ENCODE results near the gene ATAD3A. TPM values are rescaled to one million over a fixed set of nuclear protein-coding genes. Genes with fewer than 3 reads are reported as not detected.

The ATAD3A gene
- total and polyA plus RNA-seq, 2 of the 4 experiments (the other 2 are of a cell fraction) = 27.2 to 34.0 TPM

DNA sequence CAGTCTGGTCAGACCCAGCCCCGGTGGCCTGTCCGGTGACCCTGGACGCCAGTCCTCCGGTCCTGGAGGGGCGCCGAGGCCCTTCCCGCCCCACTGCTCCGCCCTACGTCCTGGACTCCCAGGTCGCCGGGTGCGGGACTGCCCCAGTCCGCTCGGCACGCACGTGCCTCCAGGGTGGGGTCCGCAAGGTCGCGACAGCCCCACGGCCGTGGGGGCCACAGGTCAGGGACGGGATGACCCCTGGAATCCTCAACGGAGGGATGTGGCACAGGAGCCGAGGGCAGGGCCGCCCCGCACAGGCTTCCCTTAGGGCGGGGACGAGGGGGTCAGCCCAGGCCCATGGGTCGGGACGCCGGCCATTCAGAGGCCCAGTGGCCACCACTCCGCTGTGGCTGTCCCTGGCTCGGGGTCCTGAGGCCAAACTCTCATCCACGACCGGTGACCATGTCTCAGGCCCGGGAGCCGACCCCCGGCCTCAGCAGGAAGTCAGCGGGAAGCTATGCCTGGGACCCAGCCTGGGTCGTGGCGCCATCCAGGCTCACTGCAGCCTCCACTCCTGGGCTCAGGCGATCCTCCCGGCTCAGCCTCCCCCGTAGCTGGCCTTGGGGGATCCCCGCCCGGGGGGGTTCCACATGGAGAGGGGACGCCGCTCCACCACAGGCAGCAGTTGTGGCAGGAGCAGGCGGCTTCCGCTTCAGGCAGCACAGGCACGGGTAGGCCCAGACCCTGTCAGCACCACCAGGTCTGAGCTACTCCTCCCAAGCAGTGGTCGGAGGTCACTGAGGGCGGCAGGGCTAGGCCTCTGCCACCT, 29.1 kb downstream of the ATAD3A start:
- H2AK9ac ChIP-seq (replicated peaks; ENCODE audit: low read depth, low read length, poor library complexity) = peak overlapping the region; percentile 97
- peaks cover 10 to 59% of the 10 kb centered on the region in 2 experiments for H3K79me1 ChIP-seq (ENCODE audit: low read depth in 1 of 2, low read length in 2 of 2)
- in situ Hi-C loops (cut with MboI; ENCODE audit: low sequenced_read_pairs) = no loop called here
- peaks cover 34% of the 10 kb centered on the region for H3K36me3 ChIP-seq (ENCODE audit: control insufficient read depth, insufficient read depth, low read length)
- H3K18ac ChIP-seq (ENCODE audit: low read depth, low read length) = no peak overlapping the region; the same call in 1 of the 2 replicates
- peak overlapping the region; percentile 90 for H2AK5ac ChIP-seq (ENCODE audit: low read depth, low read length)
- H3K27ac ChIP-seq (ENCODE audit: insufficient read depth, low read length) = peak overlapping the region; percentile 59
- peak overlapping the region; percentile 72 for H3K4me2 ChIP-seq (ENCODE audit: low read depth, low read length)
- H4K20me1 ChIP-seq (ENCODE audit: insufficient read depth, low read length) = peaks cover 40% of the 10 kb centered on the region
- H2BK5ac ChIP-seq (ENCODE audit: low read depth, low read length, poor library complexity, severe bottlenecking) = peak overlapping the region; percentile 53
- H3K14ac ChIP-seq (replicated peaks; ENCODE audit: low read depth, low read length) = no peak overlapping the region
- peak overlapping the region; percentile 99 for H3K4me3 ChIP-seq (ENCODE audit: insufficient read depth, low read depth, low read length)
- dilution Hi-C loops (cut with HindIII; ENCODE audit: low sequenced_read_pairs, unreplicated experiment) = no loop called here
- H3K4me1 ChIP-seq (ENCODE audit: control insufficient read depth, insufficient read depth, low read length) = peaks cover 18% of the 10 kb centered on the region
- peak overlapping the region; percentile 56 for H3K4ac ChIP-seq (ENCODE audit: low read depth, low read length)
- no peak overlapping the region for H2BK15ac ChIP-seq (ENCODE audit: low read depth, low read length)
- BruUV-seq (replicated peaks) = no TSS peak
- H4K91ac ChIP-seq (ENCODE audit: insufficient read depth, low read depth, low read length) = peak overlapping the region; percentile 47; the same call in 1 of the 2 replicates
- DNase-seq = no peak
- peak overlapping the region; percentile 71 for H2AFZ ChIP-seq (replicated peaks; ENCODE audit: low read length, poor library complexity)
- CTCF ChIA-PET = no interaction called here
- peaks cover 17% of the 10 kb centered on the region for H3K9me1 ChIP-seq (ENCODE audit: insufficient read depth, low read length)
- H2BK120ac ChIP-seq (ENCODE audit: low read depth, low read length) = no peak overlapping the region
- no peak overlapping the region for H3K56ac ChIP-seq (ENCODE audit: extremely low read depth, insufficient read depth, low read length)
- no peak overlapping the region for H2BK20ac ChIP-seq (ENCODE audit: low read depth, low read length)
- ATAC-seq (ENCODE audit: low read depth) = peak; percentile 0; the same call in 1 of the 2 replicates
- POLR2A ChIA-PET (ENCODE audit: unreplicated experiment) = no interaction called here
- H3K23ac ChIP-seq (ENCODE audit: low read depth, low read length) = no peak overlapping the region
- H3K9me3 ChIP-seq (ENCODE audit: control insufficient read depth, insufficient read depth, low read length) = no peaks in the 10 kb centered on the region
- peak overlapping the region; percentile 35; the same call in 1 of the 2 replicates for H4K5ac ChIP-seq (ENCODE audit: low read depth, low read length)
- H3K27me3 ChIP-seq (ENCODE audit: control insufficient read depth, insufficient read depth, low read length) = no peaks in the 10 kb centered on the region
- intact Hi-C loops (cut with micrococcal nuclease) = no loop called here
- H3K9ac ChIP-seq (ENCODE audit: low read depth, low read length) = peak overlapping the region; percentile 42; the same call in 1 of the 2 replicates
- 62% methylated on average over 24 of the region's 53 CpGs; no CpG with 5 or more reads in 1 of the 2 experiments for WGBS, 2 experiments (ENCODE audit: extremely low coverage in 2 of 2, insufficient read length in 1 of 2)
- H4K8ac ChIP-seq (ENCODE audit: low read depth in 2 of 2, low read length in 2 of 2) = peak overlapping the region in 1 of 2 experiments; percentile 65; a peak in 1 of 4 replicates
- no peak for TF ChIP-seq MXI1 (IDR thresholded peaks at IDR 0.05; ENCODE audit: borderline replicate concordance, low read depth, low read length)
- TF ChIP-seq, protein P1, sequence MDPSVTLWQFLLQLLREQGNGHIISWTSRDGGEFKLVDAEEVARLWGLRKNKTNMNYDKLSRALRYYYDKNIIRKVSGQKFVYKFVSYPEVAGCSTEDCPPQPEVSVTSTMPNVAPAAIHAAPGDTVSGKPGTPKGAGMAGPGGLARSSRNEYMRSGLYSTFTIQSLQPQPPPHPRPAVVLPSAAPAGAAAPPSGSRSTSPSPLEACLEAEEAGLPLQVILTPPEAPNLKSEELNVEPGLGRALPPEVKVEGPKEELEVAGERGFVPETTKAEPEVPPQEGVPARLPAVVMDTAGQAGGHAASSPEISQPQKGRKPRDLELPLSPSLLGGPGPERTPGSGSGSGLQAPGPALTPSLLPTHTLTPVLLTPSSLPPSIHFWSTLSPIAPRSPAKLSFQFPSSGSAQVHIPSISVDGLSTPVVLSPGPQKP (IDR thresholded peaks at IDR 0.05; ENCODE audit: borderline replicate concordance, low read depth, low read length) = no peak
- TF ChIP-seq BHLHE40 (IDR thresholded peaks at IDR 0.05; ENCODE audit: low read depth, low read length) = no peak
- TF ChIP-seq, protein P2, sequence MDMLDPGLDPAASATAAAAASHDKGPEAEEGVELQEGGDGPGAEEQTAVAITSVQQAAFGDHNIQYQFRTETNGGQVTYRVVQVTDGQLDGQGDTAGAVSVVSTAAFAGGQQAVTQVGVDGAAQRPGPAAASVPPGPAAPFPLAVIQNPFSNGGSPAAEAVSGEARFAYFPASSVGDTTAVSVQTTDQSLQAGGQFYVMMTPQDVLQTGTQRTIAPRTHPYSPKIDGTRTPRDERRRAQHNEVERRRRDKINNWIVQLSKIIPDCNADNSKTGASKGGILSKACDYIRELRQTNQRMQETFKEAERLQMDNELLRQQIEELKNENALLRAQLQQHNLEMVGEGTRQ (IDR thresholded peaks at IDR 0.05; ENCODE audit: low read depth, low read length) = no peak
- no peak for TF ChIP-seq MAFK (IDR thresholded peaks at IDR 0.05; ENCODE audit: low read depth, low read length)
- TF ChIP-seq SMC3 (IDR thresholded peaks at IDR 0.05; ENCODE audit: low read depth, low read length) = no peak
- TF ChIP-seq POLR2A (IDR thresholded peaks at IDR 0.05; ENCODE audit: low read depth, low read length) = no peak
- TF ChIP-seq FOS (IDR thresholded peaks at IDR 0.05; ENCODE audit: low read depth, low read length) = no peak
- TF ChIP-seq CEBPB (IDR thresholded peaks at IDR 0.05; ENCODE audit: low read depth, low read length) = no peak
- TF ChIP-seq RCOR1 (IDR thresholded peaks at IDR 0.05; ENCODE audit: insufficient replicate concordance, low read length) = no peak
- no peak for TF ChIP-seq CHD1 (IDR thresholded peaks at IDR 0.05; ENCODE audit: low read depth, low read length)
- no peak for TF ChIP-seq RAD21 (IDR thresholded peaks at IDR 0.05; ENCODE audit: low read length)
- TF ChIP-seq, protein P3, sequence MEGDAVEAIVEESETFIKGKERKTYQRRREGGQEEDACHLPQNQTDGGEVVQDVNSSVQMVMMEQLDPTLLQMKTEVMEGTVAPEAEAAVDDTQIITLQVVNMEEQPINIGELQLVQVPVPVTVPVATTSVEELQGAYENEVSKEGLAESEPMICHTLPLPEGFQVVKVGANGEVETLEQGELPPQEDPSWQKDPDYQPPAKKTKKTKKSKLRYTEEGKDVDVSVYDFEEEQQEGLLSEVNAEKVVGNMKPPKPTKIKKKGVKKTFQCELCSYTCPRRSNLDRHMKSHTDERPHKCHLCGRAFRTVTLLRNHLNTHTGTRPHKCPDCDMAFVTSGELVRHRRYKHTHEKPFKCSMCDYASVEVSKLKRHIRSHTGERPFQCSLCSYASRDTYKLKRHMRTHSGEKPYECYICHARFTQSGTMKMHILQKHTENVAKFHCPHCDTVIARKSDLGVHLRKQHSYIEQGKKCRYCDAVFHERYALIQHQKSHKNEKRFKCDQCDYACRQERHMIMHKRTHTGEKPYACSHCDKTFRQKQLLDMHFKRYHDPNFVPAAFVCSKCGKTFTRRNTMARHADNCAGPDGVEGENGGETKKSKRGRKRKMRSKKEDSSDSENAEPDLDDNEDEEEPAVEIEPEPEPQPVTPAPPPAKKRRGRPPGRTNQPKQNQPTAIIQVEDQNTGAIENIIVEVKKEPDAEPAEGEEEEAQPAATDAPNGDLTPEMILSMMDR (conservative IDR thresholded peaks at IDR 0.05; ENCODE audit: low read depth, low read length) = no peak
- no peak for TF ChIP-seq RFX5 (IDR thresholded peaks at IDR 0.05; ENCODE audit: low read depth, low read length)
- no peak for TF ChIP-seq NFE2L2 (IDR thresholded peaks at IDR 0.05; ENCODE audit: low read depth, low read length)

Data from IMR-90 (cell line).